GM21515 (cell line): ENCODE measurements around the gene EYS.

Experiments used
- ATAC-seq: cut with Tn5 transposase; IDR thresholded peaks from one replicate; pipeline ENCODE4 v1.9.1; 2021; ENCODE audit not compliant: unreplicated experiment

Gene EYS

DNA sequence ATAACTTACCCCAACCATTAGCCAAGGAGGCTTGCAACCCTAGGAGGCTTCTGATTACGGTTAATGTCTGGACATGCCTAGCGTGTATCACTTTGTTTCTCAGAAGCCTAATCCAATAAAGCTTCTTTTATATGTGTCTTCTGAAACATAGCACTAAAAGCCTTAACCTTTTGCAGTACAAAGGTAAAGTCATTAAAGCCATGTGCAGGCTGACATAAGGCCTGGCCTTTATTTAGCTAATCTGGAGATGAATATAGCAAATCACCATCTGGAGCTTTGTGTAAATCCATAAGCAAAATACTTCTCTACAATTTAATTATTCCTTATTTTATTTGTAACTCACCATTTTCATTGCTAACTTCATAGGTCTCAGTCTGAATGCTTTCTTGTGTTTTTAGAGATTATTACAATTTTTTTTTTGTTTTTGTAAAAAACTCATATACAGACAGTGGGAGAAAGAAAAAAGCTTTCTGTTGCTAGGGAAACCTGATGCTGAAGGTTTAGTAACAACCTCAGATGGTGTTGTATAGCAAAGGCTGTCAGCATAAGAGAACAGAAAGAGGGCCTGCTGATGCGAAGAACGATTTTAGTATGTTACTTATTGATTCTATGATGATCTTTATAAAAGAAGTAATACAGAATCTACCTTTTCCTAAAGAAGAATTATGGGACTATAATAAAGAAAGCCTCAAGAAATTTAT is at the start of gene EYS:
TSS of gene EYS (minus strand) at position 101 of the 701 bp plus-strand sequence. CDS start 211,816 bp downstream, outside the sequence.
- no peak for ATAC-seq

DNA sequence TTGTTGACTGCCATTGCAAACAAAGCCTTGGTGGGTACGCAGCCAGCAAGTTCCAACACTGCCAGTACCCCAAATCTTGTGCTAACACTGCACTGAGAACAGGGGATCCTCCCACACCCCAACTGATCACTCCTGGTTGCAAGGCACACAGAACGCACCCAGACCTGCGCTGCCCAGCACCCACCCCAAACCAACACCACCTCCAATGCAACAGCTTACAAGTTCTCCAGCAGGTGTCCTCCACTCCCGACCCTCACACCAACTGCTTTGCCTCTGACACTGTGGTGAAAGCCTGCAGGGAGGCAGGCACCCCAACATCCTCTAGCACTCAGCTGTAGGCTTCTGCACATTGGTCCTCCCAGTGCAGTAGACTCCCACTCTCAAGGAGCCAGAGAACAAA is 39.3 kb upstream of the EYS start:
- ATAC-seq, result no peak

DNA sequence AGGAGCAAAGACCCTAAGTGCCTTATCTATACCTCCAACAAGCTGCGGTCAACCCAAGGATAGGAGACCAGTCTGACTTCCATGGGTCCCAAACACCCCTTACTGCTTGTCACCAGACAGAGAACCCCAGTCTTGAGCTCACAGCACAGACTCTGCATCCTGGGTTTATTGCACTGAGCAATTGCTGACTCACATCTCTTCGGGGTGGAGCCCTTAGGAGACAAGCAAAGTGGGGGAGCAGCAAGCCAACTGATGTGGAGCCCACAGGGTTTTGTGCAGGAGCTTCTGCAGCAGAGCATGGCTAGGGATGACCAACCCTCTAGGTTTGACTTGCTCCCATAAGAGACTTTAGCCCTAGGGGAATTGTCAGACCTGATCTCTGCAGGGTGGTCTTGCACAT is 38.6 kb upstream of the EYS start:
- ATAC-seq, result no peak

DNA sequence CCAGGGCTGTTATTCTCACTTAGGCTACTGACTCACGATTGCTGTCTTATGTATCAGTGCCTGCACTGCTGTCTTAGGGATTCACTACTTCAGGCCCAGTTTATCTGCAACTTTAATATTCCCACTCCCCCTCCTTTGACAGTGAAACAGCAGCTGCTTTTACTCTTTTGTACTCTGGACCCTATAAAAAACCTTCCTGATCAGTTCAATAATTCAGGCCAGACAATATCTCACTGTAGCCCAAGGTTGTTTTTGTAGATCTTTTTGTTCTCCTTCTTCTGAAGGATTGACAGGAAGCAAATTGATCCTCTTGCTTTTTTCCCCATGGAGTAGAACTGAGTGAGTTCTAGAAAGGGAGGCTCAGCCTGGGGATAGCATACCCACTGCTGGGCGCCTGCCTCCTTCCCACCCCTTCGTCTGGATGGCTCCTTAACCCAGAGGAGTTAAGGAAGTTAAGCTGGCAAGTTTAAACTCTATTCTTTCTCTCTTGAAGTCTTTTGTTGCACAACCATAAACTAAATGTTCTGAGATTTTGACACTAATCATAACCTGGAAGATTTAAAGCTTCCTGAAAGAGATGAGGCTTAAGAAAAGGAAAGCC is 22.0 kb upstream of the EYS start:
- no peak for ATAC-seq

DNA sequence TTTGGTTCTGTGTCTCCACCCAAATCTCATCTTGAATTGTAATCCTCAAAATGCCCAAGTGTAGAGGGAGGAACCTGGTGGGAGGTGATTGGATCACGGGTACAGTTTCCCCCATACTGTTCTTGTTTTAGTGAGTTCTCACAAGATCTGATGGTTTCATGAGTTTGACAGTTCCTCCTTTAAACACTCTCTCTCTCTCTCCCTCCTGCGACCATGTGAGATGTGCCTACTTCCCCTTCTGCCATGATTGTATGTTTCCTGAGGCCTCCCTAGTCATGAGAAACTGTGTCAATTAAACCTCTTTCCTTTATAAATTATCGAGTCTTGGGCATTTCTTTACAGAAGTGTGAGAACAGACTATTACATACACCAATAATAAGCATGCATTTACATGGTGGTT is 12.1 kb upstream of the EYS start:
- no peak for ATAC-seq

DNA sequence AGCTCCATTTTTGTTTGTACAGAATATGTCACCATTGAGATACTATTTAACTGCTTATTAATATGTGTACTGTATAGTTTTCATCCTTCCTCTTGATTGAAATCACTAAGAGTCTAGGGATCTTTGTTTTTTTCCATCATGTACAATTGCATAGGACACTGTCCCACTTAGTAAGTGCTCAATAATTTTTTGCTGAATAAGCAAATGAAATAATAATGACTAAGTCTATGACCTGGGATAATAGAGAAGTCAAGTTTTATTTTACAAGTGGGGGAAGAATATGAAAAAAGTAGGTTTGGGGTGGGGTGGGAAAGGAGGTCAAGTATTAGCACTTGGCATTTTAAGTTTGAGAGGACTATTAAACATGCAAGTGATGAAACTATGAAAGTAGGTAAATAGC is 4.5 kb upstream of the EYS start:
- ATAC-seq, result no peak

DNA sequence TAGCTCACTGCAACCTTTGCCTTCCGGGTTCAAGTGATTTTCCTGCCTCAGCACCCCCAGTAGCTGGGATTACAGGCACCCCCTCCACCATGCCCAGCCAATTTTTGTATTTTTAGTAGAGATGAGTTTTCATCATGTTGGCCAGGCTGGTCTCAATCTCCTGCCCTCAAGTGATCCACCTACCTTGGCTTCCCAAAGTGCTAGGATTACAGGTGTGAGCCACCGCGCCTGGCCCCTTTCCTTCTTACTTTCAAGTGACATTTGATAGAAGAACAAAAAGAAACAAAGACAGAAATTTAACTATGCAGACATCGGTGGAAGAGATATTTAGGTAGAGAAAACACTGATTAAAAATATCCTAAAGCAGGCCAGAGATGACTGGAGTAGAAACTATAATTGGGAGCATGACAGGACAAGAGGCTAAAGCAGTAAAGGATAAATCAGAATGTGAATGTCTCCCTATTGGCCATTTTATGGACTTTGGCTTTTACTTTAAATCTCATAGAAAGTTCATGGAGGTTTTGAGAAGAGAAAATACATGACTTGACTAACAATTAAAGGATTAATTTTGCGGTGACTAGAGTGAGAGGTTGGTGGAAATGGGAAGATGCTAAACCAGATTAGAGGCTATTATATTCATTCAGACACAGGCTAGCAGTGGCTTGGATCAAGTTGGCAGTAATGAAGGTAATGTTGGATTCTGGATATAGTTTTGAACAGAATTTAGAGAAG is 2.2 kb upstream of the EYS start:
- ATAC-seq, result no peak

DNA sequence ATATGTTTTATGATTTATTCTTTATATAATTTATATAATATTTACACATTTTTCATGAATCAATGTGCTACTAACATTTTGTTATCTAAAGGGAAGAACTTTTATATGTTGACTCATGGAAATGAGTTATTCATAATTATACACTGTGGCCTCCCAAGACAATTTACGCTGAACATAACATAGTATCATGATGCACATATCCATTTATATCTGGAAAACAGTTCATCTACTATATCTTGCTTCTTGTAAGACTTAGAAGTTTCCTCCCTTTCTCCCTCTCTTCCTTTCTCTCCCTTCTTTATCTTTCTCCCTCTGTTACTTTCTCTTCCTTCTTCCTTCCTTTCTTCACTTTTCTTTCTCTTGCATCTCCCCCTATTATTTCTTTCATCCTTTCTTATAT is 1.1 kb upstream of the EYS start:
- ATAC-seq, result no peak

DNA sequence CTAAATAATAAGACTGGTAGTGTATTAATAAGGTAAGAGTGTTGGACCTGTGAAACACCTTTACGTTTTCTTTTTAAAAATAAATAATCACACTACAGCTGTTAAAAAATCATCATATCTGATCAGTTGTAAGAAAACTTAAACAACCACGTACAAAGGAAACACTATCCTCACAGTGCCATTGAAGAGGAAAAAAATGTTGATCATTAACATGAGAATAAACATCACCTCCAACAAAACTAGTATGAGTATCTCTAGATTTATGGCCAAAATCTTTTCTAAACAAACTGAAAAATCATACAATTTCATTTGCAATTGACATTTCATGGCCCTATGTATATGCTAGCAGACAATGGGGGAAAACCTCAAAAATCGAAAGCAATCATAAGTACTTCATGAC is 590 bp downstream of the EYS start:
- no peak for ATAC-seq

DNA sequence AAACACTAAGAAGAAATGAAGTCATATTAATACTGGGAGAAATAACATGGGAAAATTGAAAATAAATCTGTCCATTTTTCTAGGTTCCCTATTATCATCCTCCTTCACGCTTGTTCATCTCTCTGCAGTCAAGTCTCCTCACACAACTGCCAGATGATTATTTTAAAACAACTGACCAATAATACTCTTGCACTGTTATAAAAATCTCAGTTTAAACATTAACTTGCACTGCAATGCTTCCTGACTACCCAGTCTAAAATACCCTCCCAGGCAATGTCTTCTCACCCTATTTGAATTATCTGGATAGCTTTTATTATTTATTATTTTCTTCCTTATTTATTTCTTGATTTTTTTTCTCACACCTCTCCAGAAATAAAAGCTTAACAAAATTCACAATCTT is 5.7 kb downstream of the EYS start:
- ATAC-seq, result no peak

DNA sequence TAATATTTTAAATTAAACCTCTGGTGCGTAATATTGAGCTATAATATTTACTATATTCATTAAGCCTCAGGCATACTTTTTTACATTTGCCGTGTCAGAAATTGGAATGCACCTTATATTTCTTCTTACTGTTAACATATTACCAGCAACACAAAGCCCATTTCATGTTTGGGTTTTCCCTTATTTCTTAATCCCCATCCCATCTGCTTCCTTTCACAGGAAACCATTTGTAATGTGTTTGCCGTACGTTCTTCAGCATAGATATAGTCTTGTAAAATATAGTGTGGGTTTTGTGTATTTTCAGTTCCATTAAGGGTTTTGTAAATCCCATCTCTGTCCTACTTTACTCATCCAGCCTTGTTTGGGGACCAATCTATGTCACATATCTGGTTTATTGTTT is 6.5 kb downstream of the EYS start:
- no peak for ATAC-seq

DNA sequence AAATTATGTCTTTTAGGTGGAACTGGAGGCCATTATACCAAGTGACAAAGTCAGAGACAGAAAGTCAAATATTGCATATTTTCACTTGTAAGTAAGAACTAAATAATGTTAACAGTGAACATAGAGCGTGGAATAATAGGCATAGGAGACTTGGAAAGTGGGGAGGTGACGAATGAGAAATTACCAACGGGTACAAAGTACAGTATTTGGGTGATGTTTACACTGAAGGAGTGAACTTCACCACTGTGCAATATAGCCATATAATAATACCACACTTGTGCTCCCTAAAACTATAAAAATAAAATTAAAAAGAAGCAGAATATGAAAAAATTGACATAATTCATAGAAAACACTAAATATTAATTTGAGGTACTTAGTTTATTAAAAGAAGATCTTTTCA is 14.9 kb downstream of the EYS start:
- ATAC-seq, result no peak

DNA sequence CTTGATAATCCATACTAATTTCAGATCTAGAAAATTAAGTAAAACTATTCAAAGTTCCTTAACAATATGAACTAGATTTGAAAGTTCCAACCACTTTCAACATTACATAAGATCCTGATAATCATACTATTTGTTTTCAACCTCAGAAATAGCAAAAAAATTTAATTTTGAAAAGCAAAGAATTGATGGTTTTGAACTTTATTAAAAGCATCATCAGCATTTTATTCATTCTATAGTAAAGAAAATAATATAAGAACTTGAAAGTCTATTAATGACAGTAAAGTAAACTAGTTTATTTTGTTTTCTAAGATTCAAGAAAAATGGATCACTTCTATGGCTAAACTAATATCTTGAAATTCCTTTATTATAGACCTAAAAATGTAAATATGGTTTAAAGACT is 26.8 kb downstream of the EYS start:
- no peak for ATAC-seq

DNA sequence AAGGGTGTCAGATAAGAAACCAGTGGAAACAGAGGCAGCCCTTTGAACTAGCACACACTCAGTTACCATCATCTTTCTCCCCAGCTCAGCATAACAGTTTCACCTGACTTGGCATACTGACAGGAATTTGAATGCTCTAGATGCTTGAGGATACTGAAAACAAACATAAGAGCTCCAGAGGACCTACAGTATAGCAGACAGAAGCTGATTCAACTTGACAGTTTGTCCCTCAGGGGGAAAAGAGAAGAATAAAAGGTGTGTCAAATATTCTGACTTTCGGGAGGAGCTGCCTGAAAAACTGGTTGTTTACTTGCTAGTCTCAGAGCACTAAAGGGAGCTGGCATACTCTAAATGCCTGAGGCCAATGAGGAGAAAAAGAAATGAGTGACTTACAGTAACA is 35.1 kb downstream of the EYS start:
- ATAC-seq, result no peak

DNA sequence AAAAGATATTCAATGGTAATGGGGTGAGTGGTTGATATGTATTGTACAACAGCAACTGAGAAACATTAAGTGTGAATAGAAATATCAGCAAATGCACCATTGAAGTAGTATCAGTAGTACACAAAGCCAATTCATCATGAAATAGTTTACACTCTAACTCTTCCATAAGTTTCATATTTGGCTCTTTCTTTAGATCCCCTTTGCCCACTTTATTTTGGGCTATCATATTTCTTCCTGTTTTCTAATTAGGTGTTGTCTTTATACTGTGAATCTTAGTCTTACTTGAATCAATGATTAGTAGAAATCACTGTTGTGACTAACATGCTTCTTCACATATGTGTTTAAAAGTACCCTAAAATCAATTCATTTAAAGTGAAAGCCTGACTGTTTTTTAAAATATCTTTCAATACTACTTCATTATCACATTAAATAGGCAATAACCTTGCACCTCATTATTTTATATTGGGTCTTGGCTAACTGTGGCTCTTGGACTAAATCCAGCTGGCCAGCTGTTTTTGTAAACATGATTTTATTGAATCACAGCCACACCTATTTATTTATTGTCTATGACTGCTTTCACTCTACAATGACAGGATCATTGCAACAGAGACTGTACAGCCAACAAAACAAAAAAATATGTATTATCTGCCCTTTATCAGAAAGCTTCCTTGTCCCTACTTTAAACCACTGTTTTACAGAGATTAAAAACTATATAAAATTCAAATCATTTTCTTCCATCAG is 38.9 kb downstream of the EYS start:
- no peak for ATAC-seq

DNA sequence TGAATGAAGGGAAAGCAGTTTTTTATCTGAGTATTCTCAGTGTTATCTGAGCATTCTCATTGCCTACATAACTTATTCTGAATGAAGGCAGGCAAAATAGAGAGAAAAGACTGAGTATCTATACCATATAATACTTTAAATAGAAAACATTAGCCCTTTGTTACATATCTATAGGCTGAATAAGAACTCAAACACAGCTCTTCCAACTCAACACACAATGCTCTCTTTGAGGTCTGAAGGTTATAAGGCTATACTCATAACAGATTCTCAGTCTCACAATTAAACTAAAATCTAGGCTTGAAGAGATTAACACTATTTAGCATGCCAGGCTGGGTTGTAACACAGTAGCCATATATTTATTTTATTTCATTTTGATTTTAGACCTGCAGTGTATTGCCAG is 56.9 kb downstream of the EYS start:
- no peak for ATAC-seq

DNA sequence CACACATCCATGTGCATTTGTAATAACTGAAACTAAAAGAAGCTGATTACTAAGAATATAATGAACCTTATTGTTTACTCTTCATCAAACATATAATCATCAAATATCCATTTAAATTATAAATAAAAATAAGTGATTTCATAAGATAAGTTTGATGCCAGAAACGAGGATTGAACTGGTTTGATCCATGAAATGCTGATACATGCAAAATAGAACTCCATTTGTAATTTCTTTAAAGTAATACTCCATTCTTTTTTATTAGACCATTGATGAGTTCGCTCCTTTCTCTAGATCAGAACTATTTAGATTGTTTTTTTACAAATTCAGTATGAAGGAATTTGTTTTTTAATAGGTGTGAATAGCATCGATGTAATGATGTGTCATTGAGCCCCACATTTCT is 57.6 kb downstream of the EYS start:
- no peak for ATAC-seq

DNA sequence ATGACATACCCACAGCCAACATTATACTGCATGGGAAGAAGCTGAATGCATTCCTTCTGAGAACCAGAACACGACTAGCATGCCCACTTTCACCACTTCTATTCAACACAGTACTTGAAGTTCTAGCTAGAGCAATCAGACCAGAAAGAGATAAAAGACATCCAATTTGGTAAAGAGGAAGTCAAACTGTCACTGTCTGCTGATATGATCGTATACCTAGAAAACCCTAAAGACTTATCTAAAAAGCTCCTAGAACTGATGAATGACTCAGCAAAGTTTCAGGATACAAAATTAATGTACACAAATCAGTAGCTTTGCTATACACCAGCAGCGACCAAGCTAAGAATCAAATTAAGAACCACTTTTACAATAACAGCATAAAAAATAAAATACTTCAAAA is 60.5 kb downstream of the EYS start:
- ATAC-seq, result no peak

DNA sequence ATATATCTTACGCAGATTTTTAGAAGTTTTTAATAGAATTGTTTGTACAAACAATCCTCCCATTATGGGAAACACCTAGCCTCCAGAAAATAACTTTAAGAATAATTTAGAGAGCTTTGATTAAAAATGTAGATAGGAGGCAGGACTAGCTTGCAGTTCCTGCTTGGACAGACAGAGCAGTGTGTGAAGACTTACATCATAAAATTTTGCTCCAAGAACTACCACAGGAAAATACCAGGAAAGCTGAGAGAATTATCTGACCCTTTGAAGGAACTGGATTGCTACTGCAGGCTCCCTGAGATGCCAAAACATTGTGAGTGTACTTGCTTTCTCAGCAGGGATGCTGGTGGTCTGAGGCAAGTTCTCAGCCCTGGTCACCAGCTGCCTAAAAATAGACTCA is 64.2 kb downstream of the EYS start:
- no peak for ATAC-seq

DNA sequence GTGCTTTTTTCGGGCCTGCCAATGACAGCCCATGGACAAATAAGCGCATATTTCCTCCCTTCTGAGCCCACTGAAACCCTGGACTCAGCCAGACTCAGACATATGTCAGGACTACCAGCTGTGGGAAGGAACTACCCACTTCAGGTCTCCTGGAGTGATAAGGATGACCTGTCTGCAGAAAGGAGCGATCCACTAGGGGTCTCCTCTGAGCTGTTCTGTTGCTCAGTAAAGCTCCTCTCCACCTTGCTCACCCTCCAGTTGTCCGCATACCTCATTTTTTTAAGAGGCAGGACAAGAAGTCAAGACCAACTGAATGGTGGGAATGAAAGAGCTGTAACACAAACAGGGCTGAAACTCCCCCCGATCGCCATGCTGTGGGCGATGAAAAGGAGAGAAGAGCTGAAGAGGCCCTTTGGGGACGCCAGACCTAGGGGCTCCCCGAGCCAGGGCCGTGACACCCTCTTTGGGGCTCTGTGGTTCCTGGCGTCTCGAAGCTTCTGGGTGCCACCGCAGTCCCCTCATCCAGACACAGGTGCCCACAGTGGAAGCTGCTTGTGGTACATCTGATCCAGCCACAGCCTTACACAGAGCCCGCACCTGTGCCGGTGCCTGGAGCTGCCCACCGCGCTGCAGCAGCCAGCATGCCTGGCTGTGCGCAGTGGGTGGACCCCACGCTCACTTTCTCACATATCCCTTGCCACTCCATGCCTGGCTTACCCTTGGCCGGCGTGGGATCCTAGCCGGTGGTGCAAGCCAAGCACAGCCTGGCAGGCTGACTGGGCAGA is 68.8 kb downstream of the EYS start:
- no peak for ATAC-seq
